Trophoblast cell (in vitro differentiated cells and primary cell): Measurements from ENCODE around the gene CCDC40.

Experiments
- DNase-seq, 2 donors: peaks; one replicate each; pipeline ENCODE4 v3.0.0-alpha.2; 2016
- H2AFZ ChIP-seq: 2 replicates; pipeline ENCODE4 v1.6.1; 2013; ENCODE audit warnings: low read length, moderate library complexity, mild to moderate bottlenecking; ENCODE audit not compliant: insufficient read depth, poor library complexity
- H2AK5ac ChIP-seq: 2 replicates; pipeline ENCODE4 v1.6.1; 2013; ENCODE audit warnings: mild to moderate bottlenecking, low read length
- H2BK120ac ChIP-seq: 2 replicates; pipeline ENCODE4 v1.6.1; 2013; ENCODE audit warnings: low read length, mild to moderate bottlenecking, moderate library complexity; ENCODE audit not compliant: insufficient read depth, poor library complexity
- H2BK12ac ChIP-seq: 2 replicates; pipeline ENCODE4 v1.6.1; 2013; ENCODE audit warnings: mild to moderate bottlenecking, low read length, moderate library complexity
- H2BK5ac ChIP-seq: 2 replicates; pipeline ENCODE4 v1.6.1; 2013; ENCODE audit warnings: low read length, low read depth, moderate library complexity, mild to moderate bottlenecking; ENCODE audit not compliant: poor library complexity
- H3K14ac ChIP-seq: 2 replicates; pipeline ENCODE4 v1.6.1; 2013; ENCODE audit warnings: mild to moderate bottlenecking, low read length
- H3K18ac ChIP-seq: 2 replicates; pipeline ENCODE4 v1.6.1; 2013; ENCODE audit warnings: mild to moderate bottlenecking, low read length
- H3K23ac ChIP-seq: 2 replicates; pipeline ENCODE4 v1.6.1; 2013; ENCODE audit warnings: low read length
- H3K27ac ChIP-seq: 2 replicates; pipeline ENCODE4 v1.5.1; 2013; ENCODE audit warnings: low read depth, mild to moderate bottlenecking, inconsistent platforms, low read length, moderate library complexity
- H3K27me3 ChIP-seq: 2 replicates; pipeline ENCODE4 v1.6.1; 2013; ENCODE audit warnings: inconsistent platforms, mild to moderate bottlenecking, low read length, moderate library complexity; ENCODE audit not compliant: insufficient read depth
- H3K36me3 ChIP-seq, 2 experiments: 1 replicate in 1 of 2; 2 replicates in 1 of 2; pipeline ENCODE4 v1.6.1; 2013; ENCODE audit warnings: low read length in 2 of 2, mild to moderate bottlenecking in 2 of 2, moderate library complexity in 1 of 2; ENCODE audit not compliant: insufficient read depth in 2 of 2, control insufficient read depth in 1 of 2
- H3K4ac ChIP-seq: 2 replicates; pipeline ENCODE4 v1.6.1; 2013; ENCODE audit warnings: low read depth, mild to moderate bottlenecking, low read length, moderate library complexity
- H3K4me1 ChIP-seq, 2 experiments: 1 replicate in 1 of 2; 2 replicates in 1 of 2; pipeline ENCODE4 v1.6.1; 2013; ENCODE audit warnings: low read length in 2 of 2, mild to moderate bottlenecking in 2 of 2, moderate library complexity in 1 of 2; ENCODE audit not compliant: insufficient read depth in 2 of 2, control insufficient read depth in 1 of 2
- H3K4me2 ChIP-seq: 2 replicates; pipeline ENCODE4 v1.6.1; 2013; ENCODE audit warnings: inconsistent platforms, mild to moderate bottlenecking, low read length, moderate library complexity
- H3K4me3 ChIP-seq: 2 replicates; pipeline ENCODE4 v1.5.1; 2013; ENCODE audit warnings: mild to moderate bottlenecking, low read depth, low read length, inconsistent platforms
- H3K79me1 ChIP-seq: one replicate; pipeline ENCODE4 v1.6.1; 2013; ENCODE audit warnings: low read length
- H3K79me2 ChIP-seq: 2 replicates; pipeline ENCODE4 v1.6.1; 2013; ENCODE audit warnings: low read length, mild to moderate bottlenecking; ENCODE audit not compliant: control insufficient read depth, insufficient read depth, poor library complexity
- H3K9ac ChIP-seq: 2 replicates; pipeline ENCODE4 v1.6.1; 2013; ENCODE audit warnings: mild to moderate bottlenecking, low read length
- H3K9me3 ChIP-seq: 2 replicates; pipeline ENCODE4 v1.6.1; 2013; ENCODE audit warnings: low read depth, mild to moderate bottlenecking, control low read depth, inconsistent platforms, low read length; ENCODE audit not compliant: insufficient read depth
- H4K12ac ChIP-seq: 2 replicates; pipeline ENCODE4 v1.6.1; 2013; ENCODE audit warnings: low read depth, mild to moderate bottlenecking, low read length, moderate library complexity
- H4K8ac ChIP-seq: 2 replicates; pipeline ENCODE4 v1.6.1; 2013; ENCODE audit warnings: low read depth, mild to moderate bottlenecking, low read length, moderate library complexity
- H4K91ac ChIP-seq: one replicate; pipeline ENCODE4 v1.6.1; 2013; ENCODE audit warnings: low read depth, mild to moderate bottlenecking, low read length, moderate library complexity
- WGBS: extraction: QIAGEN DNeasy Blood & Tissue Kit; methylation state at CpG from one replicate; pipeline ENCODE4 v1.1.7; 2013; ENCODE audit warnings: missing lambda C conversion rate; ENCODE audit not compliant: insufficient read length, insufficient coverage; ENCODE audit errors: extremely low coverage; 5-methylcytosine and 5-hydroxymethylcytosine counted together

The CCDC40 gene

GRCh38 chr17:80133626-80133970 lies 97.2 kb downstream of the CCDC40 start:
- Histone ChIP-seq H3K4ac (no peak overlapping the region), H3K4me1 (peaks cover 0 to 5% of the 10 kb centered on the region in 2 experiments), H2BK120ac (no peak overlapping the region), H3K9me3 (no peaks in the 10 kb centered on the region), H4K12ac (no peak overlapping the region), H2BK5ac (no peak overlapping the region), H3K14ac (no peak overlapping the region), H3K4me3 (no peak overlapping the region), H3K23ac (no peak overlapping the region), H3K4me2 (no peak overlapping the region), H2AFZ (no peak overlapping the region), H3K27me3 (no peaks in the 10 kb centered on the region), H2AK5ac (no peak overlapping the region), H3K27ac (no peak overlapping the region), H4K8ac (no peak overlapping the region), H3K18ac (no peak overlapping the region), H2BK12ac (no peak overlapping the region), H4K91ac (no peak overlapping the region), H3K9ac (no peak overlapping the region), H3K36me3 (peaks cover 36 to 48% of the 10 kb centered on the region in 2 experiments), H3K79me1 (no peaks in the 10 kb centered on the region), H3K79me2 (no peaks in the 10 kb centered on the region)
- peak in 1 of 2 donors; percentile 26 for DNase-seq
- no CpG with 5 or more reads among the region's 6 CpGs for WGBS

- Histone ChIP-seq H3K9me3 (no peaks in the 10 kb centered on the region), H3K36me3 (peaks cover 56 to 66% of the 10 kb centered on the region in 2 experiments), H2BK12ac (no peak overlapping the region), H4K8ac (no peak overlapping the region), H3K9ac (no peak overlapping the region), H3K18ac (no peak overlapping the region), H3K79me1 (no peaks in the 10 kb centered on the region), H2BK120ac (no peak overlapping the region), H2AK5ac (no peak overlapping the region), H3K27ac (no peak overlapping the region), H3K79me2 (no peaks in the 10 kb centered on the region), H4K12ac (no peak overlapping the region), H4K91ac (no peak overlapping the region), H3K4me1 (no peaks in the 10 kb centered on the region), H3K23ac (no peak overlapping the region), H3K4ac (no peak overlapping the region), H2AFZ (no peak overlapping the region), H3K4me3 (no peak overlapping the region), H2BK5ac (no peak overlapping the region), H3K27me3 (no peaks in the 10 kb centered on the region), H3K4me2 (no peak overlapping the region), H3K14ac (no peak overlapping the region)
- no peak for DNase-seq
- WGBS, result no CpG with 5 or more reads among the region's 9 CpGs
Measured at GRCh38 chr17:80137131-80137530, 100.7 kb downstream of the CCDC40 start.

- H4K12ac ChIP-seq, result no peak overlapping the region
- WGBS, result no CpG with 5 or more reads among the region's 18 CpGs
Measured at GRCh38 chr17:80138856-80139426, 102.5 kb downstream of the CCDC40 start.

GRCh38 chr17:80141463-80142165 lies 105.2 kb downstream of the CCDC40 start:
- no peak overlapping the region for H3K9ac ChIP-seq
- no peak overlapping the region for H3K4me3 ChIP-seq
- H4K8ac ChIP-seq, result no peak overlapping the region
- H2BK12ac ChIP-seq, result no peak overlapping the region
- H2AK5ac ChIP-seq, result no peak overlapping the region
- peaks cover 4 to 8% of the 10 kb centered on the region in 2 experiments for H3K4me1 ChIP-seq
- no peak overlapping the region for H3K27ac ChIP-seq
- no peak overlapping the region for H4K12ac ChIP-seq
- H3K79me2 ChIP-seq, result peaks cover 15% of the 10 kb centered on the region
- no peaks in the 10 kb centered on the region for H3K9me3 ChIP-seq
- H3K4ac ChIP-seq, result no peak overlapping the region
- no peak overlapping the region for H2AFZ ChIP-seq
- H3K4me2 ChIP-seq, result no peak overlapping the region
- no peak overlapping the region for H3K14ac ChIP-seq
- peaks cover under 1% of the 10 kb centered on the region for H3K79me1 ChIP-seq
- DNase-seq, result peak in 1 of 2 donors; percentile 11
- no peak overlapping the region for H4K91ac ChIP-seq
- no peak overlapping the region for H2BK120ac ChIP-seq
- no CpG with 5 or more reads among the region's 7 CpGs for WGBS
- no peak overlapping the region for H2BK5ac ChIP-seq
- H3K36me3 ChIP-seq, result peaks cover 54 to 57% of the 10 kb centered on the region in 2 experiments
- H3K23ac ChIP-seq, result no peak overlapping the region
- H3K18ac ChIP-seq, result no peak overlapping the region
- no peaks in the 10 kb centered on the region for H3K27me3 ChIP-seq

More at GRCh38 chr17:80138856-80139426, 102.5 kb downstream of the CCDC40 start:
- H2BK12ac ChIP-seq, result no peak overlapping the region
- H3K9ac ChIP-seq, result no peak overlapping the region
- H3K4ac ChIP-seq, result no peak overlapping the region
- no peak overlapping the region for H2AFZ ChIP-seq
- no peaks in the 10 kb centered on the region for H3K79me2 ChIP-seq
- no peaks in the 10 kb centered on the region for H3K9me3 ChIP-seq
- H3K27me3 ChIP-seq, result no peaks in the 10 kb centered on the region
- no peak overlapping the region for H2BK5ac ChIP-seq
- peak in 1 of 2 donors; percentile 44 for DNase-seq
- no peak overlapping the region for H2BK120ac ChIP-seq
- no peak overlapping the region for H3K23ac ChIP-seq
- no peak overlapping the region for H3K4me2 ChIP-seq
- no peak overlapping the region for H3K18ac ChIP-seq
- peaks cover 64 to 72% of the 10 kb centered on the region in 2 experiments for H3K36me3 ChIP-seq
- H3K4me1 ChIP-seq, result no peaks in the 10 kb centered on the region
- H4K91ac ChIP-seq, result no peak overlapping the region
- no peaks in the 10 kb centered on the region for H3K79me1 ChIP-seq
- no peak overlapping the region for H2AK5ac ChIP-seq
- no peak overlapping the region for H3K27ac ChIP-seq
- H3K4me3 ChIP-seq, result no peak overlapping the region
- H4K8ac ChIP-seq, result no peak overlapping the region
- no peak overlapping the region for H3K14ac ChIP-seq
